G401 (cell line): ENCODE measurements around the gene DPEP1. TPM values are rescaled to one million over a fixed set of nuclear protein-coding genes. Genes with fewer than 3 reads are reported as not detected.

Experiments
- DNase-seq: peaks from one replicate; pipeline ENCODE4 v3.0.0-alpha.2; 2015; ENCODE audit warnings: low spot score
- in situ Hi-C: cut with HindIII; loops from 2 replicates; pipeline ENCODE4 v1.10.0; 2016; ENCODE audit warnings: low sequenced_read_pairs, mixed read lengths
- total RNA-seq: library from RNA; depleted of rRNA; stranded (reverse); fragments of >200 nt; shearing (Covaris generic); gene quantifications from 2 replicates; pipeline ENCODE4 v1.2.3, GENCODE V29; 2014

DPEP1 gene
- total RNA-seq, 1 experiment from 2014 or later: not detected

DNA sequence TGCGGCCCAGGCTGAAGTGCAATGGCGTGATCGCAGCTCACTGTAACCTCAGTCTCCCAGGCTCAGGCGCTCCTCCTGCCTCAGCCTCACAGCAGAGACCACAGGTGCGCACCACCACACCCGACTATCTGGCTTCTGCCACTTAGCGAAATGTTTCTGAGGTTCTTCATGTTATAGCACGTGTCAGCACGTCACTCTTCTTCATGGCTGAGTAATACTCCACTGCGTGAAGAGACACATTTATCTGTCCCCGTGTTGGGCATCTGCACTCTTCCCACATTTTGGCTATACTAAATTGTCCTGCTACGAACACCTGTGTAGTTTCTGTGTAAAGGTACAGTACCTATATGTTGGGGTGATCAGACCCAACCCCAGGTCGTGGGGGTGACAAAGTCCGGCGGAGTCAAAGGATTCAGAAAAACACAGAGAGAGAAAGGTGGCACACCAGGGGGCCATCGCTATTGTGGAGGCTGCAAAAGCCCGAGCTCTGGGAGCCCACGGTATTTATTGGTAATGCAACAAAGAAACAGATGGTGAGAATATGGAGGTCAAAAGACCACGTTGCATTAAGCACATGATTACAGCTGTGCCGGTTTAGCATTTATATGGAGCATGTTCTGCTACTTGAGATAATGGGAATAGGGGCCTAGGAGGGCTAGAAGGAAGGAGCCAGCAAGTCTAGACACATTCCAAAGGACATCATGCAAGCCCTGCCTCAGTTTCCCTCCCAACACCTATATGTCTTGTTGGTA, 851 bp upstream of the DPEP1 start:
- DNase-seq: no peak
- in situ Hi-C loops: no loop called here

DNA sequence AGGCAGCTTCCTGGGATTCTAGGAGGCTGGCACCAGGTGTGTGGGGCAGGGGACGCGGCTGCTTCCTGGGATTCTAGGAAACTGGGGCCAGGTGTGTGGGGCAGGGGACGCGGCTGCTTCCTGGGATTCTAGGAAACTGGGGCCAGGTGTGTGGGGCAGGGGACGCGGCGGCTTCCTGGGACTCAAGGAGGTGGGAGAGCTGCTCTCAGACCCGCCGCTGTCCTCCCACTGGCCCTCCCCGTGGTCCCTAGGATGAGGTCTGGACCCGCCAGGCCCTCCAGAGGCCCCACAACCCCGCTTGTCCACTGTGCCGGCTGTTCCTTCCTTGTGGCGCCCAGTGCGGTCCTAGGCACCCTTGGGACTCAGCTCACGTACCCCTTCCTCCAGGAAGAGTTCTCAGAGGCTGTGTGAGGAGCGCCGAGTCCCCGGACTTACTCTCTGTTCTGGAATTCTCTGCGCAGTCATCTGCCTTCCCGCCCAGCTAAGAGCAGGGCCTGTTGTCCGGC, 565 bp downstream of the DPEP1 start:
- in situ Hi-C loops: no loop called here
- no peak for DNase-seq

DNA sequence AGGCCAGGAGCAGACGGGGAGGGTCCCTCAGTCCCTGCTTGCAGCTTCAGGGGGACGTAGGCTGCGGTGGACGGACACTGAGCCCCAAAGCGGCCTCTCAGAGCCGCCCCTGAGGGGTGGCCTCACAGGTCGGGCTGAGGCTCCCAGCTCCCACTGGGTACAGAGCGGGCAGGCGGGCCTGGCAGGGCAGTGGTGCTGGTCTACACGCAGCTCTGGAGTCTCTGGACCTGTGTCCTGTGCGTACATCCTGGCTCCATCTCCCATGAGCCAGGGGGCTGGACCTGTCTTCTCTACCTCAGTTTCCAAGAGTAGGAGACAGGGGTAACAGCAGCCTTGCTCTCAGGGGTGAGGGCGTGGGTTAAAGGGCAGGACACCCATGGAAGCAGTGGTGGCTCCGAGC, 1.7 kb downstream of the DPEP1 start:
- in situ Hi-C loops: no loop called here
- no peak for DNase-seq

DNA sequence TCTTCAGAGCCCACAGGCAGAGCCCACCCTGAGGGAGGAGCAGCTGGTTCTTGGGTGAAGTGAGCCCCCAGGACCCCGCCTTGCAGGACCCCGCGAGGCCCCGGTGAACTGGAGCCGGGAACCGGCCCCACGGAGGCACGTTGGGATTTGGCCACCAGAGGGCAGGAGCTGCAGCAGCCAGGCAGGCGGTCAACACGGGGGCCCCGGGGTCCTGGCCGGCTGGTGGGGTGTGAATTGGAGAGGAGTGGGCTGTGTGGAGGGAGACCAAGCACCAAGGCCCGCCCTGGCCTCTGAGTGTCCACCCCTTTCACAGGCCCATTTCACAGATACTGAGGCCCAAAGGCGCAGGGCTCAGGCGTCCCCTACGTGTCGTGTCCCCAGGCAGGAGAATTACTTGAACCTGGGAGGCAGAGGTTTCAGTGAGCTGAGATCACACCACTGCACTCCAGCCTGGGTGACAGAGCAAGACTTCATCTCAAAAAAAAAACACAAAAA, 2.2 kb downstream of the DPEP1 start:
- in situ Hi-C loops: no loop called here
- DNase-seq: no peak

DNA sequence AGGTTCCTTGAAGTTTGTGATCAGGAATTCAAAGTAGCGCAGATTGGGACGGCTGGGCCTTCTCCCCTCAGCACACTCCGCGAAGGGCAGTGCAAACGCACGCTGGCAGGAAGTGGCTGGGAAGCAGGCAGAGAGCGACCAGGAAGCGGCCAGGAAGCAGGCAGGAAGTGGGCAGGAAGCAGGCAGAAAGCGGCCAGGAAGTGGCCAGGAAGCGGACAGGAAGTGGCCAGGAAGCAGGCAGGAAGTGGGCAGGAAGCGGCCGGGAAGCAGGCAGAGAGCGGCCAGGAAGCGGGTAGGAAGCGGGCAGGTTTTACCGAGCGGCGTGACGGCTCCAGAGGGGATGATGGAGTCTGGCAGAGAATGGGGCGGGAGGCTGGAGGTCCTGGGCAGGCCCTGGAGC, 3.2 kb downstream of the DPEP1 start:
- in situ Hi-C loops: no loop called here
- no peak for DNase-seq

DNA sequence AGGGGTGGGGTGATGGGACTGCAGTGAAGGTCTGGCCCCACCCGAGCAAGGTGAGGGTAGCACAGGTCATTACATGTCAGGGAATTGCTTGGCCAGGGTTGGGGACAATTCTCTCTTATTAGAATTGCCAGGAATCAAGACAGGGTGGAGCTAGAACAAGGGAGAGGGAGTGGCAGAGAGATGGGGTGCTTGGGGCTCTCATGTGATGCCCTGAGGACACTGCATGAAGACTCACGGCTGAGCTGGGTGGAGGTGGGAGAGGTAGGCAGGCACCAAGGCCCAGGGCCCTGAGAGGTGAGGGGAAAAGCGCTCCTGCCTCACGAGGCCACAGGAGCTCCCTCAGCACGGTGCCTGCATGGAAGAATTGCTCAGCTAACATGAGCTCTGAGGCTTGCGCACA, 3.6 kb downstream of the DPEP1 start:
- in situ Hi-C loops: no loop called here
- no peak for DNase-seq

DNA sequence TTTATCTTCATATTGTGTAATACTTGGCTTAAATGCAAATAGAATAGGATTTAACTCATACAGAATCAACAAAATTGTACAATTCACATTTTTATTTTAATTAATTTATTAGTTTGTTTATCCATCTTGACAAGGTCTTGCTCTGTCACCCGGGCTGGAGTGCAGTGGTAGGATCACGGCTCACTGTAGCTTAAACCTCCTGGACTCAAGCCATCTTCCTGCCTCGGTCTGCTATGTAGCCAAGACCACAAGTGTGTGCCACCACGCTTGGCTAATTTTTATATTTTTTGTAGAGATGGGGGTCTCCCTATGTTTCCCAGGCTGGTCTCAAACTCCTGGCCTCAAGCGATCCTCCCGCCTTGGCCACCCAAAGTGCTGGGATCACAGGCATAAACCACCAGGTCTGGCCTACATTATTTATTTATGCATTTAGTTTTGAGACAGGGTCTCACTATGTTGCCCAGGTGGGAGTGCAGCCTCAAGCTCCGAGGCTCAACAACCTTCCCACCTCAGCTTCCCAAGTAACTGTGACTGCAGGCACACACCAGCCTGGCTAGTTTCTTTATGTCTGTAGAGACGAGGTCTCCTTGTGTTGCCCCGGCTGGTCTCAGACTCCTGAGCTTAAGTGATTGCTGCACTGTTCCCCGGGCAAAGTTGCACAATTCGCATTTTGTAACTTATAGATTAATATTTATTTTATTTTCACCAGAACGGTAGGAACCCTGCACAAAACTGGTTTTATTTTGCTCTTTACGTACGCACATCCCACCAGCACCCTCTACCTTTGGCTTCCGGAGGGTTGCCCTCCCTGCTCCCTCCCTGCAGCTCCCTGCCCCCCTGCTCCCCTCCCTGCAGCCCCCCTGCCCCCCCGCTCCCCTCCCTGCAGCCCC, 4.9 kb downstream of the DPEP1 start:
- in situ Hi-C loops: no loop called here

DNA sequence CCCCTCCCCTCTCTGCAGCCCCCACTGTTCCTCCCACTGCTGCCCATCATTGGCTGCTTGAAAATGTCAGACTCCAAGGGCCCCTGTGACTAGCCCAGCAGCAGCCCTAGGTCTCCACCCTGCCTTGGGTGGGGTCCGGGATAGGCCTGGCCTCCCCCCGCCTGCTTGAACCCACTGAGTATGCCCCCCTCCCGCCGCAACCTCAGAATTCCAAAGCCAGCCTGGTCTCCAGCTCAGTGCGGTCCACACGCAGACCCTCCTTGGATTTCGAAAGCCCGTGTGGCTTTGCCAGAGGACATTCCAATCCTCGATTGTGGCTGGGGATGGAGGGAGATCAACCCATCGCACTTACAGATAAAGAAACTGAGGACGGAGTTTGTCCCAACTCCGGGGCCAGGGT, 6.4 kb downstream of the DPEP1 start:
- in situ Hi-C loops: no loop called here

More for the DNA sequence above, 4.9 kb downstream of the DPEP1 start:
- DNase-seq: no peak

DNA sequence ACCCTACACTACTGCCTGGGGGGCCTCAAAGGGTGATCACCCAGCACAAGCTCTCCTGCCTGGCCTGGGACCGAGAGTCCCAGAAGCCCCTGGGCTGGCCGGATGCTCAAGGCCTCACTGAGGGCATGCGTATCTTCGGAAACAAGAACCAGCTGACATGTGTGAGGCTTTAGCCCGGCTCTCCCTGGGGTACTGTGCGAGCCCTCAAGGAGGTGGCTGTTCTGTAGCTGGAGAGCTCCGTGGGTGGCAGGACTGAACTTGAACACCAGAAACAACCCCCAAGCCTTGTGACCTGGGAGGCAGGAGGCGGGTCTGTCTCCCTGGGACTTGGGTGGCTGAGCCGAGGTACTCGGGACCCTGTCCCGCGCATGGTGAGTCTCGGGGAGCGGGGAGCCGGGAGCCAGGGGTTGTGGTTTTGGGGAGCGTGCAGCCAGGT, 7.0 kb downstream of the DPEP1 start:
- DNase-seq: no peak
- in situ Hi-C loops: no loop called here

More for the DNA sequence above, 6.4 kb downstream of the DPEP1 start:
- no peak for DNase-seq

DNA sequence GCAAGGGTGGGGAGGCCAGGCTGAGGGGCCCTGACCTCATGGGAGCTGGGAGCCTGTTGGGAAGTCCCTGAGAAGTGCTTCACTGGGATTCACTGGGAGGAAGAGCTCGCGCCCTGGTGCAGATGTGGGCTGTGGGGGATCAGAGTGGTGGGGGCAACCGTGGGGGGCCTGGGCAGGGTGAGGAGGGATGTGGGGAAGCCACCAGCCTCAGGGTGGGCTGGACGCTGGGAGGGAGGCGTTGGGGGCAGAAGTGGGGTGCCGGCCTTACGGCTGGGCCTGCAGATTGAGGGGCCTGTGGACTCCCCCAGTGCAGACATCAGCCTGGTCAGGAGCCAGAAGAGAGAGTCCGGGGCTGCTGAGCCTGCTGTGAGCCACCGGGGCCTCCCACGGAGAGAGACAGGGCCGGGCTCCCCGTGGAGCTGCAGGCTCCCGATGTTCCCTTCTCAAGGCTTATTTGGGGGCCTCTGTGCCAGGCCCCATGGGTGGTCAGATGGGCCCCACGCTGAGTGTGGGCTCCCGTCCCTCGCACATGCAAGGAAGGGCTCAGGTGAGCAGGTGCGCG, 7.8 kb downstream of the DPEP1 start:
- DNase-seq: no peak
- in situ Hi-C loops: no loop called here

DNA sequence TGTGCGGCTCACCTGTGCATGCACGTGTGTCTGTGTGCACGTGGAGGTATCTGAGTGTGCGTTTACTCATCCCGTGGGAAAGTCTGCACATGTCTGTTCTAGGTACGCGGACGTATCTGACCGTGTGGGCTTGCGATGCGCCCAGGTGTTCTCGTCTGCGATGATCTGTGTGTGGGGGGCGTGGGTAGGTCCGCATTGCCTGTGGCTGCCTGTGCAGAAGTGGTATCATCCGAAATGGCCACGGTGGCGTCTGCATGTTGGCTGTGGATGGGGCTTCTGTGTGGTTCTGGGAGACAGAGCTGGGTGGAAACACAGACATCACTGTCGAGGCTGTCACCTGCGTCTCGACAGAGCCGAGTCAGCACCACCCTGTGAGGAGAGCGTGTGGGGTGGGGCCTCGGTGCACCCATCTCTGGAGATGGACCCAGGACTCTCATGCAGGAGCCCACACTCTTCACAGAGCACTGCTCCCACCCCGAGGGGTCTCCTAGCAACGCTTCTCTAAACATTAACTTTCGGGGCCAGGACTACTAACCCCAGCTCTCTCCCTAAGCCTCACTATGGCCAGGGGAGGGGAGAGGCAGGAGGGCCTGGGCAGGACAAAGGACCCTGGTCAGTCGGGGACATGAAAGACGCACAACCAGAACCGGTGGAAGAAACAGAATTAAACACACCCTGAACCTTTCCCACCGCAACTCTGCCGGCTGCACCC, 8.4 kb downstream of the DPEP1 start:
- in situ Hi-C loops: no loop called here
- no peak for DNase-seq

DNA sequence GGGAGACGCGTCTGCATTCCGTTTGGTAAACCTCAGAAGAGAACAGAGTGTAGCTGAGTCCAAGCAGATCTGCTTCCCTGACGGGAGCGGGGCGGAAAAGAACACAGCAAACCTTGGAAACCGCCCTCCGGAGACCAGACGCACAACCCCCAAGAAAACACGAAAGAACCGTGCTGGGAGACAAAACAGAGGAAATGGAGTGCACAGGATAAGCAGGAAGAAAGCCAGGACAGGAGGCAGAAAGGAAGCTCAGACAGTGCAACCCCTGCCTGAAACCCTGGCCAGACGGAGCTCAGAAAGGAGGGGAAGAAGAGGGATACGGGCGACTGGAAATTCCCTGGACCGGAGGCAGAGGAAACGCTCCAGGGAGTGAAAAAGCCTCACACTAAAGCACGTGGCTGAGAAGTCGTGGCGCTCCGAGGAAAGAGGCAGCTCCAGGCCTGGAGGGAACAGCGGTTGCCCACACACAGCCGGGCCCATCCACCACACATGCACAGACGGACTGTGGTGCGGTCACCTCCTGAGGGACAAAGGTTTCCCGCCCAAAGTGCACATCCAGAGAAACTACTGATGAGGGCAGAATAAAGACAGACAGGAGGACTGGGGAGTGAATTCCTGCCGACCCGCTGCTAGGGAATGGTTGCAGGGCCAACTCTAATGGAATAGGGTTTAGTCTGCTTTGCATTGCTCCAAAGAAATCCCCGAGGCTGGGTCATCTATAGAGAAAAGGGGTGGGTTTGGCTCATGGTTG, 10.2 kb downstream of the DPEP1 start:
- no peak for DNase-seq
- in situ Hi-C loops: no loop called here

DNA sequence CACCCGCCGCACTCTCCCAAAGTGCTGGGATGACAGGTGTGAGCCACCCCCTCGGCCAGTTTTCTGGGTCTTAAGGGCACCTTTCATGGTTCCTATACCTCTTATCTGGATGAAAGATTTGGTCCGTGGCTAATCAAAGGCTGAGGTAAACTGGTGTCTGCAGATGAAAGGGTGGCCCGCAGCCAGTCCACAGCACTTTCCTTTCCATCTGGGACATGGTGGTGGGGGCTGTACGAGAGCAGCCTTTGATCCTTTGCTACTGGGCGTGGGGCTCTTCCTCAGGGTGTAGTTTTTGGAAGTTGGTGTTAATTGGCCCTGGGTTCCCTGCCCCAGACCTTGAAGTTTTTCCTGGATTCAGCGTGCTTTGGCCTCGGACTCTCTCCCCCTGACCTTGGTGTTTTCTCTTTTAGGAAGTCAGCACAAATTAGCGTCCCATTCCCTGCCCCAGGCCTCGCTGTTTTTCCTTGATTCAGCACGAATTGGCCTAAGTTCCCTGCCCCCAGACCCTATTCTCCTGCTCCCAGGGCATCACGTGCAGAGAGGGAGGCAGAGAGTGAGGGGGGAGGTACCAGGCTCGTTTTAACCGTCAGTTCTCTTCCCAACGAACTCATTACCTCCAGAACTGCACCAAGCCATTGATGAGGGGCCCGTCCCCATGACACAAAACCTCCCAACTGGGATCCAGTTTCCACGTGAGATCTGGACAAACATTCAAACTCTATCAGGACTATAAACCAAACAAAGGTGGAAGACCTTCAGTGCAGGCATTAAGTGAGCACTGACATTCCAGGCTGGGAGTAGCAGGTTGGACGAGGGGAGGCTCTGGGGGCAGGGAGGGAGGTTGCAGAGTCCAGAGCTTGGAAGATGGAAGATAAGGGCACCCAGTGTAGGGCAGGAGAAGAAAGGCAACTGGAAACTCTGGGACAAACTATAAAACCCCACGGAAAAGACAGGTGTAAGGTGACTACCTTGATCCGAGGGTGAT, 11.6 kb downstream of the DPEP1 start:
- no peak for DNase-seq
- in situ Hi-C loops: no loop called here

DNA sequence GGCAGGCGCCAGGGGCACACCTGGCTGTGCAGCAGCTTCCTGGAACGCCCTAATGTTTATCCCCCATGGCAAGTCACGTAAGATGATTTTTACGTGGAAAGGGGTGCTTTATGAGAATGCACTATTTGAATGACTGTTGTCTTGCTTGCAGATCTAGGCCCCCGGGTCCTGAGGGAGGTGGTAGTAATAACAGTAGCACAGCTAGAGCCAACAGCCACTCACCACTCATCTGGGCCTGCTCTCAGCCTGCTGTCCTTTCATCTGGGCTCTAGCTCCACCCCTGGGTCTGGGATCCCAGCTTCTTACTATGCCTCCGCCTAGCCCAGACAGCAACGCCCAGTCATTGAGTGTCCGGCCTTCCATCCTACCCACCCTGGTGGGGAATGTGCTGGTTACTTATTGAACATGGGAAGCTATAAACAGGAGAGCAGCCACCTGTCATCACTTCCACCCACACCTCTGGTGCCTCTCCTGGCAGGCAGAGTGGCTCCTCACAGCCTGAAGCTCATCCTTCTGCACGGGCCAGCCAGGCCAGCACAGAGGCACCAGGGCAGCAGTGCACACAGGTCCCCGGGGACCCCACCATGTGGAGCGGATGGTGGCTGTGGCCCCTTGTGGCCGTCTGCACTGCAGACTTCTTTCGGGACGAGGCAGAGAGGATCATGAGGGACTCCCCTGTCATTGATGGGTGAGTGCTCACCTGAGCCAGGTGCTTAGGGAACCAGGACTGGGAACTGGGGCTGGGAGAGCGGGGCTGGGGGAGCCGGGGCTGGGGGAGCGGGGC, 16.6 kb downstream of the DPEP1 start:
- in situ Hi-C loops: no loop called here
- DNase-seq: no peak

DNA sequence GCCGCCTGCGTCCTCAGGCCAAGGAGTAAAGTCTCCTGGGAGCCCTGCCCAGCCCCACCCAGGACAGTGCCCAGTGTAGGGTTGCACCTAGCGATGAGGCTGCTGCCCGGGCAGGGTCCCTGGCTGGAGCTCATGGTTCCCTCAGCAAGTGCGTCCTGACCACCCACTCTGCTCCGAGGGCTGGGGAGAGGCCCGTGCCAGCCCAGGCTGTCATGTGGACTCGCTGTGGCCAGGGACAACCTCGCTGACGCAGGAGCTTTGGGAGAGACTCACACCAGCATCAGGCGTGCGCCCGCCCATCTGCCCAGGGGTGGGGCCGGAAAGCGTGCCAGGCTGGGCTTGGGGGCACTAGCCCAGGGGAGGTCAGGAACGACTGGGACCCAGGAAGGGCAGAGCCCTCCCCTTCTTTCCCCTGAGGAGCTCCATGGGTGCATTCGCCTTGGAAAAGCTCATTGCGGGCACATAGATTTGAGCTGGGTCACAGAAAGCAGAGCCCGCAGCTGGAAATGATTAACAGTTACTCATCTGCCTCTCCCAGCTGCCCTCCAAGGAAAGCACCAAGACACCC, 19.7 kb downstream of the DPEP1 start:
- in situ Hi-C loops: no loop called here
- DNase-seq: no peak
